OCI-LY1 (cell line): ENCODE results near the gene RSRP1.

Experiments
- EZH2 ChIP-seq: fragments of 200-600 bp; sonication (generic), shearing (Covaris generic); IDR thresholded peaks from 2 replicates; pipeline ENCODE4 v1.8.0; 2017; ENCODE audit warnings: borderline replicate concordance, mixed run types, mild to moderate bottlenecking, antibody characterized with exemption, low read length, moderate library complexity, mixed read lengths
- TF ChIP-seq, protein P1 (sequence below): fragments of 200-600 bp; sonication (generic), shearing (Covaris generic); IDR thresholded peaks from 2 replicates; pipeline ENCODE4 v1.5.1; 2017; ENCODE audit warnings: mild to moderate bottlenecking, antibody characterized with exemption, low read length, moderate library complexity, mixed read lengths

DNA sequence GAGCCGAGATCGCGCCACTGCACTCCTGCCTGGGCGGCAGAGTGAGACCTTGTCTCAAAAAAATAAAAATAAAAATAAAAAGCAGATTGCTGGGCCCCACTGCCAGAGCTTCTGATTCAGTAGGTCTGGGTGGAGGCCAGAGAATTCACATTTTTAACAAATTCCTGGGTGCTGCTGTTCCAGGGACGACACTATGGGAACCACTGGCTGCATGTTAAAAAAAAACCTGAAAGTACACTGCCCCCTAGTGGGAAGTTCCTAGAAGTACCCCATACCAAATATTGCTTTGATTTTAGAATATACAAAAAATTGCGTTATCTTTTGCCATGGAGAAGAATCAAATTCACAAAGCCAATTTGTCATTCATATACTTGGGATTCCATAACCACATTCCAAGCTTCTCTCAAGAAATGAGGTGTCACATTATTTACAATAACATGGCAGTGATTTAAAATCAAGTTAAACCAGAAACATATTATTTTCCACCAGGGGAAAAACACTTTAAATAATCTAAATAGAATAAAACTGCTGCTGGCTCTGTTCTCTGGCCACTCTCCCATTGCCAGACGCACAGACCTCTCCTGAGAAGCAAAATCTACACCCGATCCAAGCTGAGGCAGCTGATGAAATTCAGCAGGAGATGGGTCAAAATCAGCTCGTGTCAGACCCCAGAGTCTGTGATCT, 42.3 kb downstream of the RSRP1 start:
- TF ChIP-seq, protein P1, sequence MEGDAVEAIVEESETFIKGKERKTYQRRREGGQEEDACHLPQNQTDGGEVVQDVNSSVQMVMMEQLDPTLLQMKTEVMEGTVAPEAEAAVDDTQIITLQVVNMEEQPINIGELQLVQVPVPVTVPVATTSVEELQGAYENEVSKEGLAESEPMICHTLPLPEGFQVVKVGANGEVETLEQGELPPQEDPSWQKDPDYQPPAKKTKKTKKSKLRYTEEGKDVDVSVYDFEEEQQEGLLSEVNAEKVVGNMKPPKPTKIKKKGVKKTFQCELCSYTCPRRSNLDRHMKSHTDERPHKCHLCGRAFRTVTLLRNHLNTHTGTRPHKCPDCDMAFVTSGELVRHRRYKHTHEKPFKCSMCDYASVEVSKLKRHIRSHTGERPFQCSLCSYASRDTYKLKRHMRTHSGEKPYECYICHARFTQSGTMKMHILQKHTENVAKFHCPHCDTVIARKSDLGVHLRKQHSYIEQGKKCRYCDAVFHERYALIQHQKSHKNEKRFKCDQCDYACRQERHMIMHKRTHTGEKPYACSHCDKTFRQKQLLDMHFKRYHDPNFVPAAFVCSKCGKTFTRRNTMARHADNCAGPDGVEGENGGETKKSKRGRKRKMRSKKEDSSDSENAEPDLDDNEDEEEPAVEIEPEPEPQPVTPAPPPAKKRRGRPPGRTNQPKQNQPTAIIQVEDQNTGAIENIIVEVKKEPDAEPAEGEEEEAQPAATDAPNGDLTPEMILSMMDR, result peak; percentile 76
- TF ChIP-seq EZH2, result no peak
